Dermis lymphatic vessel endothelial cell (primary cell): ENCODE data around the gene BTNL9. TPM values are rescaled to one million over a fixed set of nuclear protein-coding genes. Genes with fewer than 3 reads are reported as not detected.

Source experiments
- total RNA-seq: library from RNA; depleted of rRNA; stranded (reverse); fragments of >200 nt; gene quantifications from 2 replicates; pipeline ENCODE4 v1.2.1, GENCODE V29; 2014

The BTNL9 gene
- 0.11 and 0.60 TPM in 2 replicates for total RNA-seq

DNA sequence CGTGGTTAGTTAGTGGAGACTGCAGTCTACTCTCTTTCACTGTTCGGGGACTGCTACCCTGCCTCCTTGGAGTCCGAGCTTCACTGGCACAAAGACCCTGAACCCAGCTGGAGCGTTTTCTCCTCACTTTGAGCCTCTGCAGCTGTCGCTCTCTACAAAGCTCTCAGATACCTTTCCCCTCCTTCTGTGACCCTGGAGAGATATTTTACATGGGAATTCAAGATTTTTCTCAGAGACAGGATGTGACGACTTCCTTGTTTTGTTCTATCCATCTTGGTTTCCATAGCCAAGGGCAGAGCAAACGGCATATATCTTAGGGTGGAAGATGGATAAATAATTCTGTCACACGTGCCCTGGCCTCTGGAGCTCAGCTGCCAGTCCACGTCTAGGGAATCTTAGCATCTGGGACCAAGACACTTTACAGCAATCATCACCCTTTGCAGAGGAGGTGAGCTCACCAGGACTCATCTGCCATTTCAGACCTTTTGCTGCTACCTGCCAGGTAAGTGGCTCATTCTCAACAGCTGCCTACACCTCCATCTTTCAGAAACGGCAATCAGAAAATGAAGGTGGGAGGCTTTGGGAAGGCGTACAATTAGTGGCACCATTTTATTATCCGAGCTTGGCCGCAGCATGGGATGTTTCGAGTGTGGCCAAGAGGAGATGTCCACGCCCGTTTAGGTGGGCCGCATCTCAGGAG is at the start of gene BTNL9:
Gene BTNL9 (plus strand): TSS at position 336 of the 700 bp plus-strand sequence. CDS start 5,224 bp downstream, outside the sequence.

Other genes starting within 250 kb of the BTNL9 start
- gene MGAT1, start 237.5 kb upstream of the BTNL9 start, total RNA-seq: 91.9 and 105 TPM in 2 replicates
- gene ZFP62, start 179.0 kb upstream of the BTNL9 start, total RNA-seq: 13.5 and 24.4 TPM in 2 replicates
- gene BTNL8, start 141.1 kb upstream of the BTNL9 start, total RNA-seq: 0.09 and 0.22 TPM in 2 replicates
- gene BTNL3, start 51.4 kb upstream of the BTNL9 start, total RNA-seq: under 0.01 TPM in 2 replicates
- not detected in 2 replicates for gene OR2V1, start 90.9 kb downstream of the BTNL9 start, total RNA-seq
- gene OR2V2, start 107.3 kb downstream of the BTNL9 start, total RNA-seq: 0.11 TPM in 1 of 2 replicates, not detected in the other
- gene TRIM7, start 164.9 kb downstream of the BTNL9 start, total RNA-seq: 1.7 and 1.8 TPM in 2 replicates
- 8.2 and 9.3 TPM in 2 replicates for gene TRIM41, start 183.0 kb downstream of the BTNL9 start, total RNA-seq
- 7,121 and 7,227 TPM in 2 replicates for gene RACK1, start 203.6 kb downstream of the BTNL9 start, total RNA-seq
- gene TRIM52, start 220.9 kb downstream of the BTNL9 start, total RNA-seq: 4.2 and 5.7 TPM in 2 replicates